HG03095 (cell line): ENCODE results near the gene FAM131B.
"Not testable (repeated sequence)": the region's sequence is repeated elsewhere in the genome, so short reads cannot be mapped to it uniquely, and the experiment has no call there.

ENCODE experiments used
- ATAC-seq: cut with Tn5 transposase; IDR thresholded peaks from one replicate; pipeline ENCODE4 v1.9.1; 2021; ENCODE audit warnings: moderate library complexity; ENCODE audit not compliant: unreplicated experiment

FAM131B gene

DNA sequence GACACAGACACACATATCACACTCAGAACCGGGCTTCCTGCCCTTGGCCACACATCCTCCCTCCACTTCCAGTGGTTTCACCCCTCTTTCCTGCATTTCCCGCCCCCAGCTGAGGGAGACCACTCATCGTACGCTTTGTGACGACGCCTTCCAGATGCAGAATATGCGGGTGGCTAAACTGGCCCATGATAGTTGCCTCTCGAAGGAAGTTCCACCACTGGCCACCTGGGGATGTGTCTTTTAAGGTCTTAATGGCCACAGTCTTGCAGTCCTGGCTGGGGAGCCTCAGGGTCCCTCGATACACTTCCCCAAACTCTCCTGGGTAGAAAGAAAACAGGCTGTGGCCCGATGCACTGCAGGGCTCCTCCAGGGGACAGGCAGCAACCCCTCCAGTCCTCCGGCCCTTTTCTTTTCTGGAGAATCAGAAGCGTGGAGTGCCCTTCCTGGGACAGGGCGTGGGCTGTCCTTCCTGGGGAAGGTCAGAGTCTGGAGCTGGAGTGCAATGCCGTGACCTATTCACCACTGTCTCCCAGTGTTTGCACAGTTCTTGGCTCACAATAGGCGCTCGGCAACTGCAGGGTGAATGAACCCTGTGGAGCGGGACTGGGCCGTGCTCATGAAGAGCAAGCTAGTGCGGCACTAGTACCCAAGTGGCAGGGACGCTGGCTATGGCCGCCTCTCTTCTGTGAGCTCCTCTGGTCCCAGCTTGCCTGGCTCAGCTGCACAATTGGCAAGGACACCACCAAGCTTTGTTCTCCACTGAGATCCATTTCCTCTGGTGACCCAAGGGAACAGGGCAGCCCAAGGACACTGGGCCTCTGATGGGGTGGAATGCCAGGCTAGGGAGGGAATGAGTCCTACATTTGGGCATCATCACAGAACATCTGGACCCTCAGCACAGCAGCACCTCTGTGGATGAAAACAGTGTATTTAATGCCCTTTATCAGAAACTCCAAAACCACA is 33.0 kb upstream of the FAM131B start:
- ATAC-seq: no peak

DNA sequence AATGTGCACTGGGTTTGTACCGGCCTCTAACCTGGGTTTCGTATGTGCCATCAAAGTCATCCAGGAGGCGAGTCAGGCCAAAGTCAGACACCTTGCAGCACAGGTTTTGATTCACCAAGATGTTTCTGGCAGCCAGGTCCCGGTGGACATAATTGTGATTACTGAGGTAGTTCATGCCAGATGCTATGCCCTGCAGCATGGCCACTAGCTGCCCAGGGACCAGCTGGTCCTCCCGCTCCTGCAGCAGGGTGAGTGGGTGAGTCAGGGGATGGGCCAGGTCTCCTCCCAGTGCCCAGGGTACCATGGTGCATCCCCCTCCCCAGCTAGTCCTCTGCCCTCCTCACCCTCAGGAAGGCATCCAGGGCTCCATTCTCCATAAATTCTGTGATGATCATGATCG is 32.3 kb upstream of the FAM131B start:
- no peak for ATAC-seq

DNA sequence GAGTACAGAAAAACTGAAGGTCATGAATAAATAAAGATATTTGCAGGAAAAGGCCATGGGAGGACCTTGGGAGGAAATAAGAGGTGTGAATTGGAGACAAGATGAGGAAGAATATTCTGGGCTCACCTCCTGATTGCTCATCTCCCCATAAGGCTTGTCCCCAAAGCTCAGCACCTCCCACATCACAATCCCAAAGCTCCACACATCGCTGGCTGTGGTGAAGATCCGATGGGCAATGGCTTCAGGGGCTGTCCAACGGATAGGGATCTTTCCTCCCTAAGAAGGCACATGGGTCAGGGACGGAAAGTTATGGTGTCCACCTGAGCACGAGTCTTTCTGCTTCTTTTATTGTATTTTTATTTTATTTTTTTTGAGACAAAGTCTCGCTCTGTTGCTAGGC is 31.6 kb upstream of the FAM131B start:
- no peak for ATAC-seq

DNA sequence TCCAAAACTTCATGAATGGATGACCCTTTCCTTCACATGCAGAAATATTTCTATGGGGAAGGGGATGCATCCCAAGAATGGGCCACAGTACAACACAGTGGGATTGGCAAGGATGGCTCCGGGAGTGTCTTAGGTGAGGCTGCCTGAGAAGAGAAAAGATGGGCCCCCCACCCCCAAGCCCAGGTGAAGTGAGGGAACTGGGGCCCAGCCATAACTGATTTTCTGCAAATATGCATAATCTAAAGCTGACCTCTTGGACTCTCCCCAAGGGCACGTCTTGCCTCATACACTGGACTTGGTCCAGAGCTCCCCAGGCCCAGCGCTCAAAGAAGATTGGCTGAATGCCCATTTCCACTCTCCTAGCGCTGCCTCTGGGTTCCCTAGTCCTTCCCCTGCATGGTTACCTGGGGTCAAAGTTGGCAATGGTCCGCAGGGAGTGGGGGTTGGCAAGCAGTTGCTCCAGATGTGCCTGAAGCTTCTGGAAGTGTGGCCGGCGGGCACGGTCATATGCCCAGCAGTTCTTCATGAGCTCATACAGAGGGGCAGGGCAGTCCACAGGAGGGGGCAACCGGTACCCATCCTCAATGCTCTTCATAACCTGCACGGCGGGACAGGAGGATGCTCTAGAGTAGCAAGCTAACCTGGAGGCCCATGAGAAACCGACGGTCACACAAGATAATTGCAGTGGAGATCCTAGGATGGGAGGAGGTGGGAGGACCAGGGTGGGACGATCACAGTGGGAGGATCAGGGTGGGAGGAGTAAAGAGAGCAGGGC is 30.9 kb upstream of the FAM131B start:
- no peak for ATAC-seq

DNA sequence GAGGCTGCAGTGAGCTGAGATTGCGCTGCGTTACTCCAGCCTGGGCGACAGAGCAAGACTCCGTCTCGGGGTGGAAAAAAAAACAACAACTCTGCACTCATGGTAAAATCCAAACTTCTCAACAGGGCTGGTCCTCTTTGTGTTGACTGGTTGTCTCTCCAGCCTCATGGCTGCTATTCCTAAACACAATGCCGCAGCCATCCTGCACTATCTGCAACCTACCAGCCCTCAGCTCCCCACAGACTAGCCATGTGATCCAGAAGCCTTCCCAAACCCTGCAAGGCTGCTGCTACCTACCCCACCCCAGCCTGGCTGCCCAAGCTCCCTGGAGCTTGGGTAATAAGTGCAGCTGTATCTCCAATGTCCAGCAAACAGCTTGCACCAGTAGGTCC is 30.4 kb upstream of the FAM131B start:
- ATAC-seq: no peak

DNA sequence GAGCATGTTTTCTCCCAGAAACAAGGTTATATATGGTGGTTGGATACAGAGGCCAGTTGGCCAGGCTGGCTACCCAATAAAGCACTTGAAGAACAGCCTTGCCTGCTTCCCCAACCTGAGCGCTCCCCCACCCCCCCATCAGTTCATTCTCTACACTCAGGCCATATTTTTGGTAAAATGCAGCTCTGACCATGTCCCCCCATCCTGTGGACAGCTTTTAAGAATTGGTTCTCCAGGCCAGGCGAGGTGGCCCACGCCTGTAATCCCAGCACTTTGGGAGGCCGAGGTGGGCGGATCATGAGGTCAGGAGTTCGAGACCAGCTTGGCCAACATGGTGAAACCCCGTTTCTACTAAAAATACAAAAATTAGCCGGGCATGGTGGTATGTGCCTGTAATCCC is 29.9 kb upstream of the FAM131B start:
- ATAC-seq: not testable (repeated sequence)

DNA sequence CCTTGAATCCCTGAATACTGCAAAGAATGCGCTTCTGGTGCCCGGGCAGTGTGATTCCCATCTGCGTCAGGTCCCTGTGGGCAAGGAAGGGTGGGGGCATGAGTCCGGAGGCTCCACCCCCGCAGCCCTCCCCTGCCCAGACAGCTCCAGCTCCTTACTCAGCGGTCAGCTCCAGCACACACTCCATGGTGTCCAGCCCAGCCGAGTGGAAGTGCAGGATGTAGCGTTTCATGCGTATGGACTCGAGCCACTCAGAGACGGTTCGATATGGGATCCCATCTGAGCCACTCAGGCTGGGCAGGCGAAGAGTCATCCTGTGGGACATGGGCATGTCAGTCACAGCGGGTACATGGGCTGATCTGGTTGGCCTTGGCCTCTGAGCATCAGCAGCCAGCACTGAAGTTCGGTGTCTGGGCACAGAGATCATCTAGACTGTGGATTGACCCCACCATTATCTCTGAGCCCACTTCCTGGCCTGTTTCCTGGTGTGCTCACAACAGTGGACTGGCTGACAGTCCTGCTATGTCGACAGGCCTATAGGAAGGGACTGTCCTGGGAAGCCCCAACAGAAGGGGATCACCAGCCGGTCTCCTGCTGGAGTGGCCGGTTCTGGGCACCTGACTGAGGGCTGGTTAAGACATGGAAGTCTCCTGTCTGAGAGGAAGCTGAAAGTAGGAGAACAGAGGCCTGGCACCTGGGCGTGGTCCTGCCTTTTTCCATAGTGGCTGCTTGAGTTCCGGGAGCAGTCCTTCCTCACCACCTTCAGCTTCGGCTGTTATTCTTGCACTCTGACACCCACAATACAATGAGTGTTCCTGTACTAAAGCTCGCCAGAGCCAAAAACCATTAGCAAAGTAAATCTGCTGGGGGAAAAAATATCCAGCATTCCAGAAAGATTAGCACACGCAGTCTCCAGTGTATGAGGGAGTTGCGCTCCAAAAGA is 29.2 kb upstream of the FAM131B start:
- ATAC-seq: no peak

DNA sequence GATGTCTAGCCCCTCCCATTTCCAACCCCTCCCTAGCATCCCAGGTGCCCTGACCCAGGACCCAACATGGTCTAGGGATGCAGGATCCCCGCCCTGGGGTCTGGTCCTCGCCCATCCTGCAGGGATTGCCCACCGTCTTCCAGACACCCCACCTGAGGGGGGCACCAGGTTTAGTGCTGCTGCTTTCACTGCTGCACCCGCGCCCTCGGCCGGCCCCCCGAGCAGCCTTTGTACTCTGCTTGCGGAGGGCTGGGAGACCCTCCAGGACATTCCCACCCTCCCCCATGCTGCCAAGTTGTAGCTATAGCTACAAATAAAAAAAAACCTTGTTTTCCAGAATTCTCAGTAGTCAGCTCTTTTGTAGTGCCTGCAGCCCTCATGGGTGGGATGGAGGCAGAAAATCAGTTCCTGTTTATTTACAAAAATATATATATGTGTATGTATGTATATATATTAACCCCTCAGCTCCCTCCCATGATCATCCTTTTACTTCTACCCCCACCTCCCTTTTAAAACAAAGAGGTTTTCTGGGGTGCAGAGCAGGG is 28.3 kb upstream of the FAM131B start:
- no peak for ATAC-seq

DNA sequence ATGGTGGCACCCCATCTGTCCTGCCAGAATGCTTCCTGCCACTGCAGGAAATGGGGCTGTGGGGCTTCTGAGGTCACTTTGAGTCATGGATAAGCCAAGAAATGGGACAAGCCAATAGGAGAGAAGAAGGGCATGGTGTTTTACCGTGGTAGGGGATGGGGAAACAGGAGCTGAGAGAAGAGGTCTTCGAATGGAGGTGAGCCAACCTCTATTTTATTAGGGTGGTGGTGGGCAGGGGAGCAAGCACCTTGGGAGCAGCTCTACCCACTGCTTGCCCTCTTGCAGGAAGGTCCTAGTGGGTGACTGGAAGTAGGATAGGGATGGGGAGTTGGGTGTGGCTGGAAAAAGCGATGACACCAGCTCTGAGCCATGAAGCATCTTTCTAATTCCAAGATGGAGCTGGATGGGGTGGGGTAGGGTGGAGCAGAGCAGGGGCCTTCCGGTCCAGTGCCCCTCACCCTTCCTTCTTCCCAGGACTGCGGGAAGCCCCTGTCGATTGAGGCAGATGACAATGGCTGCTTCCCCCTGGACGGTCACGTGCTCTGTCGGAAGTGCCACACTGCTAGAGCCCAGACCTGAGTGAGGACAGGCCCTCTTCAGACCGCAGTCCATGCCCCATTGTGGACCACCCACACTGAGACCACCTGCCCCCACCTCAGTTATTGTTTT is 27.7 kb upstream of the FAM131B start:
- ATAC-seq: no peak

DNA sequence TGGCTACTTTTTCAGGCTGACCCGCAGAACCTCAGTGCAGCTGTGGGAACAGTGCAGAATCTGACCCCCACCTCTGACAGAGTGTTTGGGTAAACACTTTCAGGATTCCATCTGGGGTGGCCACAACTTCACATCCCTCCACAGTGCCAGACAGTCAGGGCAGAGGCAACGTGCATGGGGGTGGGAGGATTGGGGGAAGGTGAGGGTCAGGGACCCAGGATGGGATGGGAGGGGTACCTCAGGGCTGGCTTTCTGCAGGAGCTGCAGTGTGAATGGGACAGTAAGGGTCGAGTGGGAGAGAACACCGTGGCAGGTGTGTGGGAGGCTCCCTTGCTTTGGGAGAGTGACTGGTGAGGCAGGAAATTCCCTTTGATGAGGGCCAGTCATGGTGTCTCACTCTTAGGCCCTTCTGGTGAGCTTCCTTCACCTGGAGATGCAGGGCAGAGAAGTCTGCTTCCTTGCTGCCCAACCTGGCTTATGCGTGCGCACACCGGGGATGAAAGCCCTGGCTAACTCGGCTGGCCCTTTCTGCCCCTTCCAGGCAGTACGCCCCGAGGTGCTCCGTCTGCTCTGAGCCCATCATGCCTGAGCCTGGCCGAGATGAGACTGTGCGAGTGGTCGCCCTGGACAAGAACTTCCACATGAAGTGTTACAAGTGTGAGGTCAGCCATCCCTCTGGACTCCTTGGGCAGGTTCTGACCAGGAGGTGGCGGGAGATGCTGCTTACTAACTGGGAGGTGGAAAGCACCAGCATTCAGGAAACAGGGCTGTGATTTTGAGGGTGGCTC is 27.0 kb upstream of the FAM131B start:
- ATAC-seq: no peak

DNA sequence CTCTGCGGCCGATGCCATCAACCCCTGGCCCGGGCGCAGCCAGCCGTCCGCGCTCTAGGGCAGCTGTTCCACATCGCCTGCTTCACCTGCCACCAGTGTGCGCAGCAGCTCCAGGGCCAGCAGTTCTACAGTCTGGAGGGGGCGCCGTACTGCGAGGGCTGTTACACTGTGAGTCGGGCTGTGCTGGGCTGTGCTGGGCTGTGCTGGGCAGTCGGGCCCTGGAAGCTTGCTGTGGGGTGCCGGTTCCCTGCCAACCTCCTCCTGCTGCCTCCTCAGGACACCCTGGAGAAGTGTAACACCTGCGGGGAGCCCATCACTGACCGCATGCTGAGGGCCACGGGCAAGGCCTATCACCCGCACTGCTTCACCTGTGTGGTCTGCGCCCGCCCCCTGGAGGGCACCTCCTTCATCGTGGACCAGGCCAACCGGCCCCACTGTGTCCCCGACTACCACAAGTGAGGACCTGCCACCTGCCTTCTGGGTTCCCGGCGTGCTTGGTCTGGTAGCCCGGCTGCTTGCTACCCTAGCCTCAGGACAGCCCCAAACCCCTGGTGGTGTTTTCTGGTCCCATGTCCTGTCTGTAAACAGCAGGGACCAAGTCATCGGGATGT is 26.1 kb upstream of the FAM131B start:
- ATAC-seq: no peak

DNA sequence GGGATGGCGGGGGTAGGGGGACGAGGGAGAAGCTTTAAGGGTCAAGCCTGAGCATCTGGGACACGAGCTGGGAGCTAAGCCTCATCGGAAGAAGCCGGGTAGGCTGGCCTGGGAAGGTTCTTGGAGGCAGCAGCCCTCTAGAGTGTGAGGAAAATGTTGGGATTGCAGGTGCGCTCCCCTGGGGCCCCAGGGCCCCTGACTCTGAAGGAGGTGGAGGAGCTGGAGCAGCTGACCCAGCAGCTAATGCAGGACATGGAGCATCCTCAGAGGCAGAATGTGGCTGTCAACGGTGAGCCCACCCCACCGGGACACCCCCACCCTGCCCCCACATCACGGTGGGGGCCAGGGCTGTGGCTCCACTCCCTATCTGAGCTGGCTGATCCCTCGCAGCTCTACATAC is 25.5 kb upstream of the FAM131B start:
- ATAC-seq: no peak

DNA sequence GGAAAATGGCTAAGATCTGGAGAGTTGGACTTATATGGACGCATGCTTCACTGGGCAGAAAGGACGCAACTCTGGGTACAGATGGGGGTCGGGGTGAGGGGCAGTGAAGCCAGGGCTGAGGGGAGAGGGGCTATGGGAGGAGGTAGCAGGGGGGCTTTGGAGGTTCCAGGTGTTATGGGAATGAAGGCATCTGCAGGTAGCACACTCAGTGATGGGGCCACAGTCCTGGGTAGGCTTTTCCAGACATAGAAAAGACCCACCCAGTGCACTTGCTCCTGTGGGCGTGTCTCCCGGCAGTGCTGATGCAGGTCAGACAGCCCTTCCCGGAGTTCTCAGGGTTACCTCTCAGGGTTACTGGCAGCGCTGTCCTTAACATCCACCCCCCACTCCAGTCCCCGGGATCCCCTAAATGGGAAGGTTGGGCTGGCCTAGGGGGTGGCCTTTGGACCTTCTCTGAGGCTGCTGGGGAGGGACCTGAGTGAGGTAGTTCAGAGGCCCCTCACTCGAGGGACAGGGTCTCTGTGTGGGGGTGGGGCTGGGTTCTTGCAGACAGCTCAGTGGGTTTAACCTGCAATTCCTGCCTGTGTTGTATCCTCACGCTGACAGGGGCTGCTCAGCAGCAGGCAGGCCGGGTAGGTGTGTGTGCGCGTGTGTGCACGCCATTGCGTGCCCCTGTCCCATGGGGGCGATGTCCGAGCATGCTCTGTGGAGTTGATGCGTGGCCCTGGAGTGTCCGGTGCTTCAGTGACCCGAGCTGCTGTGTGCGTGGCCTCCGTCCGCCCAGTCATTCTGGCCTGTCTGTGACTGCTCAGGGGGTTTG is 24.9 kb upstream of the FAM131B start:
- no peak for ATAC-seq

DNA sequence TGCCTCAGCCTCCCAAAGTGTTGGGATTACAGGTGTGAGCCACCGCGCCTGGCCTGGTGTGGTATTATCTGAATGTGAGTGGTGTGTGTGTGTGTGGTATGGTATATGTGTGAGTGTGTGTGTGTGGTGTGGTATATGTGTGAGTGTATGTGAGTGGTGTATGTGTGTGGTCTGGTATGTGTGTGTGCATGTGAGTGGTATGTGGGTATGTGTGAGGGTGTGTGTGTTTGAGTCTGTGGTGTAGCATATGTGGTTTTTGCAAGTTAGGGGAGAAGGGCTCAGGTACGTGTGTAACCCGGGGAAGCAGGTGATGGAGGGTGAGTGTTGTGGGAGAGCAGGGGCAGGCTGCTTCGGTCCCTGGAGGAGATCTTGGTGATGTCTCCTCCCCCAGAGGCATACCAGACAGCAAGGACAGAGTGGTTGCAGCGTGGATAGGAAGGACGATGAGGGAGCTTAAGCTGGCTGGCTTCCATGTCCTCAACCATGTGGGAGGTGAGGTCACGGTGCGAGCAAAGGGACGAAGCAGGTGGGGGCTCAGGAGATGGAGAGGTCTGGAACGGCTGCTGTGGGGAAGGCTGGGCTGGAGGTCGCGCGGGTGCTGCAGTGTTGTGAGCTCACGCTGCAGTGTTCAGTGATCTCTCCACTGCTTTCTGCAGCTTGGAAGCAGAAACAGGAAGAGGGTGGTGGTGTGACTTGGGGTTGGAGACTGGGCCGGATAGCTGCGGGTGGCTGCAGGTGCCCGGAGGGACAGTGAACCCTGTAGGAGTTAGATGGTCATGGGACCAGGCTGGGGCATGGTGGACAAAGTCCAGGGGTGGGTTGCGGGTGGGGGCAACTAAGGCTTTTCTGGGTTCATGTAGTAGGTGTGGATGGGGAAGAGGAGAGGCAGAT is 23.6 kb upstream of the FAM131B start:
- ATAC-seq: no peak

DNA sequence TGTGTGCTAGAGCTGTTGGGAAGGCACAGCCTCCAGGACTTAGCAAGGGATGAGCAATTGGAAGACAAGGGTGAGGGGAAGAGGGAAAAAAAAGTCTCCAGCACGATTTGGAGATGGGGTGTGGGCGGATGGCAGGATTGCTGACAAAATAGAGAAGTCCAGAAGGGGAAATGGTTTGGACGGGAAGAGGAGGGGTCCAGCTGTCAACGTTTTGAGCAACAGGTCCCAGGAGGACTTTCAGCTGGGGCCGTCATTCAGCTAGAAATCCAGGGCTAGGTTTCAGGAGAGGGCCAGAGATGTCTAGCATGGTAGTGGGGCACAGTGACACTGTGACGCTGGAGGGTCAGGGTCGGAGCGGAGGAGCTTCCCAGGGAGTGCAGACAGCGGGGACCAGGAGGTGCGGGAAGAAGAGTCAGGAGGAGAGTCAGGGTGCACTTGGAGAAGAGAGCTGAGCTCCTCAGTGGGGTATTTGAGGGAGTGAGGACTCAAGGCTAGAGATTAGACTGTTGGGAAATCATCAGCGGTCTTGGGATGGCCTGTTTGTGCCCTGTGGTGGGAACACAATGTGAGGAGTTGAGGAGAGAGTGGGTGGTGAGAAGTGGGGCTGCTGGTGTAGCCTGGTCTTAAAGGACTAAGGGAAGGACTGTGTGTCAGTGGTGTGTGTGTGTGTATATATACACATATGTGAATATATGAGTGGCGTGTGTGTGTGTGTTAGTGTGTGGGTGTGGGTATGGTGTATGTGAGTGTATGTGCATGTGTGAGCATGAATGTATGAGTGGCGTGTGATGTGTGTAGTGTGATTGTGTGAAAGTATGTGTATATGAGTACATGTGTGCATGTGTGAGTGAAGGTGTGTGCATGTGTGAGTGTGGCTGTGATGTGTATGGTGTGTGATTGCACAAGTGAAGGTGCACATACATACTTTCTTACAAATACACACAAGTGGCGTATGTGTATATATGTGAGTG is 22.4 kb upstream of the FAM131B start:
- no peak for ATAC-seq

DNA sequence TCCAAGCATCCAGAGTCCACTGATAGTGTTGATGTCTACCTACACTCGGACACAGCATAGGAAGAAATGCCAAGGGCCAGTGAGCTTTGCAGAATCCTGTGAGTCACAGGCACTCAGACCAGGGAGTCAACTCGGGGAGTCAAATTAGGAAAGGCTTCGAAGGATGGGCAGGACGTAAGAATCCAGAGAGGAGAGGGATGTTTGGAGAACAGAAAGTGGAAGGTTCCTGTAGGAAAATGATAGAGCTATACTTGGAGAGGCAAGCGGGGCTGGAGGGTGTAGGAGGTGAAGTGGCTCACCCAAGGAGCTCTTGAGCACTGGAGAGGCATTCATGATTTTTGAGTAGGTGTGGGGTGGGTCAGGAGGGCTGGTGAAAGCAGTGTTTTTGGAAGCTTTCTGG is 21.6 kb upstream of the FAM131B start:
- no peak for ATAC-seq
